GM12873 (cell line): ENCODE results near the gene NF2.

Source experiments
- TF ChIP-seq, protein P1 (sequence below): IDR thresholded peaks from 2 replicates; pipeline ENCODE4 v1.5.1; 2012; ENCODE audit warnings: low read depth, mild to moderate bottlenecking, moderate library complexity, low read length, control low read depth; ENCODE audit not compliant: insufficient read depth; ENCODE audit errors: missing control alignments

The NF2 gene

DNA sequence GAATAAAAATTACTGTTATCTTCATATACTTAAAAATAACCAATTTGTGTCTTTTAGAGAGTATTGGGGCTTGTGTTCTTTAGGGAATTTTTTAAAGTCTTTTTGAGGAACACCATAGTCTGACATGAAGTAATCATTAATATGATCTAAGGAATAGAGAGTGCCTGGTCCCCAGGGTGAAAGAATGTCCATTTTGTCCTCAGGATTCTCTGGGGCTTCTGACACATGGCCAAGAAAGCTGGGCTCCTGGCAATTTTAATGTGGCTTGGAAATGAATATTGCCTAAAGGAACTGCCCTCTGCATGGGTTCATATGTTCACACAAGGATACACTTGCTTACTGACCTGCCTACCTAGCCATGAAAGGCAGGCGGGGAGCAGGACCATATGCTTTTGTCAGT lies 33.7 kb downstream of the NF2 start:
- TF ChIP-seq, protein P1, sequence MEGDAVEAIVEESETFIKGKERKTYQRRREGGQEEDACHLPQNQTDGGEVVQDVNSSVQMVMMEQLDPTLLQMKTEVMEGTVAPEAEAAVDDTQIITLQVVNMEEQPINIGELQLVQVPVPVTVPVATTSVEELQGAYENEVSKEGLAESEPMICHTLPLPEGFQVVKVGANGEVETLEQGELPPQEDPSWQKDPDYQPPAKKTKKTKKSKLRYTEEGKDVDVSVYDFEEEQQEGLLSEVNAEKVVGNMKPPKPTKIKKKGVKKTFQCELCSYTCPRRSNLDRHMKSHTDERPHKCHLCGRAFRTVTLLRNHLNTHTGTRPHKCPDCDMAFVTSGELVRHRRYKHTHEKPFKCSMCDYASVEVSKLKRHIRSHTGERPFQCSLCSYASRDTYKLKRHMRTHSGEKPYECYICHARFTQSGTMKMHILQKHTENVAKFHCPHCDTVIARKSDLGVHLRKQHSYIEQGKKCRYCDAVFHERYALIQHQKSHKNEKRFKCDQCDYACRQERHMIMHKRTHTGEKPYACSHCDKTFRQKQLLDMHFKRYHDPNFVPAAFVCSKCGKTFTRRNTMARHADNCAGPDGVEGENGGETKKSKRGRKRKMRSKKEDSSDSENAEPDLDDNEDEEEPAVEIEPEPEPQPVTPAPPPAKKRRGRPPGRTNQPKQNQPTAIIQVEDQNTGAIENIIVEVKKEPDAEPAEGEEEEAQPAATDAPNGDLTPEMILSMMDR: no peak

GRCh38 chr22:29638678-29639077 lies 35.2 kb downstream of the NF2 start:
- TF ChIP-seq, protein P1: no peak

DNA sequence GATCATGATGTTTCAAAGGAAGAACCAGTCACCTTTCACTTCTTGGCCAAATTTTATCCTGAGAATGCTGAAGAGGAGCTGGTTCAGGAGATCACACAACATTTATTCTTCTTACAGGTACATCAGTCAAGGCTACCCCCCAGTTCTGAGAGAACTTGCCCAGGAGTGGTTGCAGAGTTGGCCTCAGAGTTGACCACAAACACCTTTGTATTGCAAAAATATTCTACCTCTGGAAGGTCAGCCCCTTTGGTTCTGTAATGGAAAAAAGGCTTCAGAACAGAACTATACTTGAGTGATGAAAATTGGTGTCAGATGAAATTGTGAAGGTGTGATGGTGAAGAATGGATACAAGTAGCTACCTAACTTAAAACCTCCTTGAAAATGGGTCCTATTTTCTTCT lies 35.7 kb downstream of the NF2 start:
- TF ChIP-seq, protein P1: no peak

GRCh38 chr22:29641042-29641699 lies 37.7 kb downstream of the NF2 start:
- TF ChIP-seq, protein P1: no peak

- TF ChIP-seq, protein P1: no peak
Measured at GRCh38 chr22:29641700-29642330, 38.4 kb downstream of the NF2 start.

GRCh38 chr22:29642694-29643093 lies 39.3 kb downstream of the NF2 start:
- TF ChIP-seq, protein P1: no peak

- TF ChIP-seq, protein P1: no peak
Measured at GRCh38 chr22:29647954-29648737, 44.7 kb downstream of the NF2 start.
